HG03575 (cell line): Measurements from ENCODE around the gene OTUD7B.

ENCODE experiments used
- ATAC-seq: cut with Tn5 transposase; IDR thresholded peaks from one replicate; pipeline ENCODE4 v1.9.1; 2021; ENCODE audit not compliant: unreplicated experiment, insufficient number of reproducible peaks, low FRiP score; ENCODE audit errors: extremely low read depth

The OTUD7B gene

DNA sequence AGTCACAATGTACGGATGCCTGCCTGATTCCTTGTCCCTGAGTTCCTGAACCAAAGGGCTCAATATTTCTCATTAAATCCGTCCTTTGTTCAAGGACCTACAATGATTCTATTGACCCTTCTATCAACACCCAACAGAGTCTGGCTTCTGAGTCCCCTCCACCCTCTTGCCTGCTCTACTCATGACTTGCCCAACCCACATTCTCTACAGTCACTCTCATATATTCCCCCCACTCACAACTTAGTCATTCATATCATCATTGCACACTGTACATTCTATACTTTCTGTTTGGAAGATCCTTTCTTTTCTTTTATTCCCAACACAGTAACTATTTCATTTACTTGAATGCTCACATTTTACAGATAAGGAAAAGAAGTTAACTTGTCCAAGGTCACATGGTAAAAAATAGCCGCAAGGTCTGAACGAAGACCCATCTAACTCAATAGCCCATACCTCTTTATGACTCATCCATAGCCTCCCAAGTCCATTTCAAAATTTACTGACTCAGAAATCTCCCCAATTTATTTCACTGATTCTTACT lies 3.6 kb downstream of the OTUD7B start:
- no peak for ATAC-seq

DNA sequence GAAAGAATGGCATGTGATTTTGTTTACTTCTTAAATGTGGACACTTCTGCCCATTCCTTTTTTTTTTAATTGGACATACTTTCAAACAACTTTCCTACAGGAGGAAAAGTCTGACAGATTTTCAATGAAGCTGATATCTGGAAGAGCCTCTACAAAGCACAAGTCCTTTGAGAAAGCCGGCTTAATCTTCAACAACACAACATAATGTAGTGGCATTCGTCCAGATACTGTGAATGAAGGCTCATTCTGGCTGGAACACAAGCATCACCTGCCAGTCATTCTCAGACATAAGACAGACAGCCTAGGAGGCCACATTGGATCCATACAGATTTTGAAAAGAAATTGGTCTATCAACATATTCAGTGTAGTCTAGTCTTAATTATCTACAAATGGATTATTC lies 4.9 kb downstream of the OTUD7B start:
- ATAC-seq, result no peak

DNA sequence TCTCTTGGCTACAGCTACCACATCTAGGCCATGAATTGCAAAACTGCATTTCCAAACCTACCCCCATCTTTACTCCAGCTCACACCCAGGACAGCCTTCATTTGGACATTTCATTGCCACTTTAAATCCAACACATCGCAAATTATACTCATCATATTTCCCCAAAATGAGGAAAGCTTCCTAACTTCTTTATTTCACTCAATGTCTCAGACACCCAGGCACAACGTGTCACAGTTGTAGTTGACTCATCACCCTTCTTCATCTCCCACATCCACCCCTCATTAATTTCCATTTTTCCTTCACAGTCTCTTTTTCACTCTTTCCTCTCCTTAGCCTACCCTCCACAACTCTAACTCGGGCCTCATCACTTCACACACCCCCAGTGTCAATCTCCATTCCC lies 6.7 kb downstream of the OTUD7B start:
- no peak for ATAC-seq

DNA sequence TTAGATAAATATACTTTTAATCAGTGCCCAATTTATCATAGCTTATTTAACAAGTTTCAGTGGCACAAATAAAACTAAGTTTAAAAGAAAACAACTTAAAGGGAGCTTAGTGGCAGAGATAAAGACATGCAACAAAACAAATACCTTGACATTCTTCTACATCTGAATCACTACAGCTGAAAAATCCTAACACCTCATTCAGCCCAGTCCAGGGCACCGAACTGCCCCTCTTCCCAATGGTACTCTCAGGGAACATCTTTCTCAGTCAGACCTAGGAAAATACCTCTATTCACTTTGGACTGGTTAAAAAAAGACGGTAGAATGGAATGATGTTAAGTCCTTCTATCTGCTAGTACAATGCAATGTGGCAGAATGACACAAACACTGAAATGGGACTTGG lies 8.3 kb downstream of the OTUD7B start:
- no peak for ATAC-seq

DNA sequence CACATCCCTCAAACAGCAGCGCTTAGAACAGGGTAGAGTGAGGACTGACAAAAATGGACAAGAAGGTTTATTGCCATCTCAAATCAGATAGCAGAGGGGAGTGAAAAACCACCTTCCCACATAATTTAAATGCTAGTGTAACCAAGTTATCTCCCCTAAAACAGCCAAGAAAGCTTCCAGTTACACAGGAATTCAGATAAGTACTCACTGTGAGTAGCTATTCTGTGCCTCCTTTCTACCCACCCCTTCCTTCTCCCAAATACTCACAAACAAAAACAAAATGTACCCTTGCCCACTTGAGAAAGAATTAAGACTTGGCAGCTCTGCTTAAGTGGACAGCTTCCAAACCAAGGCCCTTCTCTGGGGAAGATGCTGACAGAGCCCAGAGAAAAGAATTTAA lies 9.1 kb downstream of the OTUD7B start:
- no peak for ATAC-seq

DNA sequence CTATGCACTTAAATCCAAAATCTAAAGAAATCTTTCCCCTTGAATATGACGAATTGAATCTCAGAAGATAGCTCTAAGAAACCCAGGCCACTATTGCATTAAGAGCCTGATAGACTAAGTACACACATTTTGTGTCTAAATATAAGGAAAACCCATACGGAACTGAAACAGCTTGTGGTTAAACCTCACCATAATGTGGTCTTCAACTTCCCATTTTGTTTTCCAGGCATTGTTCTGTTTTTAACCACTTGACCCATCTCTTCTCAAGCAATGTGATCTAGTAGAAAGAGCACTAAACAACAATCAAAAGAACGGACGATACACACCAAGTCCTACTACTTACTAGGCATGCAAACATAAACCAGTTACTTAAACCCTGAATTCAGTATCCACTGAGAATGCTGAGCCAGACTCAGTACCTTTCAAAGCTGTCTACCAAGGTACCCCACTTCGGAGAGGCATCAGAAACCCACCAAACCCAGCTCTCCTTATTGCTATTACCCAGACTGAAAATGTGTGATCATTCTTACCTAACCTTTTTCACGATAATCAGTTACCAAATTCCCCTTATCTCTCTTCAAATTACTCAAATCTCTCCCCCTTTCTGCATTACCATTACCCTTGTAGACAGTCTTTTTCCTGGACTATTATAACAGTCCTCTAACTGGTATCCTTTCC lies 12.8 kb downstream of the OTUD7B start:
- no peak for ATAC-seq

DNA sequence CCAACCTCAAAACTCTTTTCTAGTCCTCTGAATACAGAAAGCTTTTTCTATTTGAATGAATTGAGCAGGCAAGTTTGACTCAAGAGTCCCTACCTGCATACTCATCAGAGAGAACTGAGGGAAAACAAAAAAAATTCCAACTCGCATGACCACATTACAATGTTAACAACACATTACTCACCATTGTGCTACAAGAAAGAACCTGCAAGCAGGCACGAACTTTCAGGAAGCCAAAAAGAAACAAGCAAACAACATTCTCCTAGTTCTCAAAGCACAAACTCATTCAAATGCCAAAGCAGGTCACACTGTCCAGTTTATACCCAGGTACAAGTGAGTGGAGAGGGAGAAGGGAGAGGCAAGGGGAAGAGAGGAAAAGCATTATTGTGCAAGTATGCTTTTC lies 14.6 kb downstream of the OTUD7B start:
- no peak for ATAC-seq

DNA sequence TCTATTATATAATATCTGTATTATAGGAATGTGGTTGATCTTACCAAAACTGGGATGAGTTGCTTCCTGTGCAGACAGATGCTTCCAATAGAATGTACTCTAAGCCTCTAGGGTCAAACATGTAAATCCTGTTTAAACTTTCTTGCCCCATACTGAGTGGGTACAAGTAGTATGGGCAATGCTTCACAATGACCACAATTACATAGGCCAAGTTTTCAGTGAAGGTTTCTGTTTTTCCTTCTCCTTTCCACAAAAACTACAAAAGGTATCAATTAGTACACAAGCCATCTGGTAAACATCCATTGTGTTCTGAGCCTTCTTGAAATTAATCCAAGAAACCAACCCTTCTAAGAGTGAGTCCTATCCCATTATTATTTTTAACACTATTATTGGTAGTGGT lies 16.8 kb downstream of the OTUD7B start:
- ATAC-seq, result no peak

DNA sequence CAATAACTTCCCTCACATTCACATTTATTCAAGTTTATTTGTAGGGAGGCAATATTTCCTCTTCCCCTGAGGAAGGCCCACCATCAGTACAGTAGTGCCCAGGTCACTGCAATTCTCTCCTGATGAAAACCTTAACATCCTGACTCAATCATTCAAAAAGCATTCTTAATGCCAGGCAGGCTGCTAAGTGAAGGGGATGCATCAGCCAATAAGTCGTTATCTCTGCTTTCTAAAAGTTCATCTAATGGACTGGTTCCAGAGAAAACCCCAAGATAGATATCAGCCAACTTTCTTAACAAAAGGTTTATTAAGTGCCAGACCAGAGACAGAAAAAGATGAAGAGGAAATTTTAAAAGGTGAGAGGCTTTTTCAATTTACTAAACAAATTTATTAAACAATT lies 17.3 kb downstream of the OTUD7B start:
- ATAC-seq, result no peak

DNA sequence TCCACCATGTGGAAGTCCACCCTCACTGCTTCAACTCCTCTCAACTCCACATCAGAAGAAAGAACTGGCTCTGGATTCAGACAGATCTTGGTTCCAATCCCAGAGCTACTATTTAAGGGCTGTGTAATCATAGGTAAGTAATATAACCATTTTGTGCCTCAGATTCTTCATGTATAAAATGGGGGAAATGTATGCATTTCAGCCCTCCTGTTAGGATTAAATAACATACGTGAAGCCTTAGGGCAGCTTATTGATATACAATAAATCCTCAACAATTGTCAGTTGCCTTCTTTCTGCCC lies 23.3 kb downstream of the OTUD7B start:
- no peak for ATAC-seq

DNA sequence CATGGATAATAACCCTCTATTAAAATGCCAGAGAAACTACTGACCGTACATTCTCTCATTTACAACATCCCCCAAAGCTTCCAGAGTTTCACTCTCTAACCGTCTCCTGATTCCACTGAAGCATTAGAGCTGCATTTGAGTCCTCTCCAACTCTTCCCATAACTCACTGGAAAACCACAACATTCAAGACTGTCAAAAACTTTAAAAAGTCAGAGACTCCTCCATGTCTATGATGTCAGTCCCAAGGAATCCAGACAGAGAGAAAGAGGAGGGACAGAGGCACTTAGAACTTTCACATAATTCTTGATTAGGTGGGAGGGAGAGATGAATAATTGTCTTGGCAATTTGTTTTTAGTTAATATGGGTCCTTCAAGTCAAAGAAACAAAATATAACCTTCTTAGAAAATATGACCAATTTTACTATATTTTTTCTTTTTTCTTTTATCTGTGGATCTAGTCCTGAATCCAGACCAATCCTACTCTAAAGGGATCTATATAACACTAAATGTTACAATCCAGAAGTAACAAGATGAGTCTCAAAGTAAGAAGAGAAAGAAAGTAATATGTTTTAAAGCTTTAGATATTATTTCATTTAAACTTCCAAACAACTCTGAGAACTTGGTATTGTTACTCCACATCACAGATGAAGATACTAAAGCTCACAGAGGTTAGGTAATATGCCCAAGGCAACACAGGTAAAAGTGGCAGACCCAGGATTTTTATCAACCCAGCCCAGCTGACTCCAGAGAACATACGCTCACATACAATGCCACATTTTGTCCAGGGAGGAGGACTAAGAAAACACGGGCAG lies 23.8 kb downstream of the OTUD7B start:
- ATAC-seq, result no peak

DNA sequence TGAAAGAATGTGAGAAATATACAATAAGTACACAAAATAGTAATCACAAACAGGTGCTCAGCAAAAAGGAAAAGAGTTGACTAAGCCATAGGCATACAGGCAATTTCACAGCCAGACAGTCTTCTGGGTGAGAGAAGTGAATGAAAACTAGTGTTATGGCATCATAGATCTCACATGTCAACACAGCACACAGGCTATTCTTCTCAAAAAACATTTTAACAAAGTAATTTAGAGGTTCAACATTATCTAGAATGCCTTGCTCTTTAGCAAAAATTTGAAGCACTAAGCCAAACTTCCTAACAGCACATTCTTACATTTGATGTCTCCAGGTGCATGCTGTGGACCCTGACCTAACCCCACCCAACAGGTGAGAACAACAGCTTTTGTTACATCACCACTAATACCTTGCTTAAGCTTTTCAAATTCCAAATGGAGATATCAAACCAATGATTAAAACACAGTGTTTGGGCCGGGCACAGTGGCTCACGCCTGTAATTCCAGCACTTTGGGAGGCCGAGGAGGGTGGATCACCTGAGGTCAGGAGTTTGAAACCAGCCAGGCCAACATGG lies 30.5 kb downstream of the OTUD7B start:
- no peak for ATAC-seq

DNA sequence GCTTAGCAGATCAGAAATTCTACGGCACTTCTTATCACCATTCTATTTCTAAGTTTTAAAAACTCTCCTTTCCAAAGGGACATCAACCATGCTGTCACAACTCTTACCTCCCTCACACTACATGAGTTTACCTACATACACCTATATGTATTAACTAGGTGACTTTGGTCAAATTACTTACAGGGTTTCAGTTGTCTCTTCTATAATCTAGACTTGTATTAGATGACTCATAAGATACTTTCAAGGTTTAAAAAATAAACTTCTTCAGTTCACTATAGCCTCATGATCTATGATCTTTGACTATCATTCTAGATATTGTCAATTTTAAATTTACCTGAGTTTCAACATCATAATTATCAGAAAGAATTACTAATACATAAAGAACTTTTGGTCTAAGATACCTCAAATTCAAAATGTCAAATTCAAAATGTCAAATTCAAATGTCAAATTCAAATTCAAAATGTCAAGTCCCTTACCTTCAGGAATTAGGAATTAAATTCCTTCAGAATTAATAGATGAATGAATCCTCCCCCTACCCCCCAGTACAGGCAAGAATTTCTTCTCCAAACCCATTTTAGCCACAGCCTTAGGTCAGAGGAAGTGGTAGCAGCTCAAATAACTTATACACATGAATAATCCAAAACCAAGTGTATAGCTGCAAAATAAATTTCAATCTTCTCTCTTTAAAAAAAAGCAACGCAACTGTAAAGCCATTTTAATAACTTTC lies 31.1 kb downstream of the OTUD7B start:
- no peak for ATAC-seq

DNA sequence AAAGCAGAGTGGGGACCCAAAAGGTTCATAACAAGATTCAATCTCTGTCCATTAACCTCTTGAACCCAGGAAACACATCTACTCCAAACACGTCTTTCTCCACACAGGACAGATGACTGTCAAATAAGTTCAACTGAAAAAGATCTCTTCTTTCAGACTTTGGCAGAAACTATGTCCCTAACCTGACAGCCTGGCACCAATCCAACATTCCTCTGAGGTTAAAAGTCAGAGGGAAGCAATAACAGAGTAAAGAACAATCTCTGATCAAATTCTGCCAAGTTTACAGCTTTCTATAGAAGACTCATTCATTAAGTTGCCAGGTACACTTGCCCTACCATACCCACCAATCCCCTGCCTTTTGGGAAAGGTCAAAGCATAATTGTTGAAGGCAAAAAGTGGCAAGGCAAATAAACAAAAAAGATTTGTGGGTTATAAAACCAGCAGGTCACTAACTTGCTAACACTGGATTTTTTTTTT lies 31.9 kb downstream of the OTUD7B start:
- ATAC-seq, result no peak

DNA sequence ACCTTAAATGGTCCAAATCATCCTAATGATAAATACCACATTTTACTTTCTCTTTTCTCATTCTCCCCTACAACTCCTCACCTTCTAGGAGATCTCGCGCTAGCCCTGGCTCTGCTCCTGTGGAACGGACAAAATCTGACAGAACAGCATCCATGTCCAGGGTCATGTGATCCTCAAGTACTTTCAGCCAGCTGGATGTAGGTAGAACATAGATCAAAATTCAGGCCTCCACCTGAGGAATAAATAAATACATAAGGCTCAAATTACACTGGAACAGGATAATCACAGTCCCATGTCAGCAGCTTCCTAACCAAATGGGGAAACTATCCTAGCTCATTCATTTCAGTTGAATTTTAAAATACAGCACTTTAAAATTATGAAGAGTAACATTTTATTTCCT lies 33.2 kb downstream of the OTUD7B start:
- ATAC-seq, result no peak

DNA sequence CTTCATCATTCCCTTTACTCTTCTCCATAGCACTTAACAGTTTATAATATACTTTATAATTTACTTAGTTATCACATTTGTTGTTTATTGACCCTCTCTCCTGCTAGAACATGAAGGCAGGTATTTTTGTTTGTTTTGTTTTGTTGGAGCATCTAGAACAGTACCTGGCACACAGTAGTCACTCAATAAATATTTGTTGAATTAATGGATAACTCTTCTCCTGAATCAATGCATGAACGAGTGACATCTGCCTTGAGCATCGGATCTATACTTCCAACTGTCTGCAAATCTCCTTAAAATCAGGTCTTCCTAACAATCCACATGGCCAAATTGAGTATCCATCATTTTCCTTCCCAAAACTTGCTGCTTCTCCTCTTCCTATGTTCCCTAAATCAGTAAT lies 38.0 kb downstream of the OTUD7B start:
- no peak for ATAC-seq

DNA sequence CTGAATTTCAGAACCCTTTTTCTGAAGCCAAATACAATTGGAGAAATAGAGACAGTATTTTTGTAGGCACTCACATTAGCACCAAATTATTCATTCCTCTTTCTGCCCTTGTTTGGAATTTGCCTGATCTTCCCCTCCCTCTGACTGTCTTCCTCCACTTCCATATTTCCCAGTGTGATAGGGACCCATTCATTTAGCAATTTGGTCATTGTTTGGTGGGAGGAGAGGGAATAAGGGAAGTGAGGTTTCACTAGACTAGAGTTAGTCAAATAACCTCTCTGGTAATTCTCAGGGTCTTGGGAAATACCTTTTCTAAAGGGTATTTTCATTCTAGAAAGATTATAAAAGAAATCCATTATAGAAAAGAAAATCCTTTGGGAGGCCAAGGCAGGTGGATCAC lies 42.9 kb downstream of the OTUD7B start:
- no peak for ATAC-seq

DNA sequence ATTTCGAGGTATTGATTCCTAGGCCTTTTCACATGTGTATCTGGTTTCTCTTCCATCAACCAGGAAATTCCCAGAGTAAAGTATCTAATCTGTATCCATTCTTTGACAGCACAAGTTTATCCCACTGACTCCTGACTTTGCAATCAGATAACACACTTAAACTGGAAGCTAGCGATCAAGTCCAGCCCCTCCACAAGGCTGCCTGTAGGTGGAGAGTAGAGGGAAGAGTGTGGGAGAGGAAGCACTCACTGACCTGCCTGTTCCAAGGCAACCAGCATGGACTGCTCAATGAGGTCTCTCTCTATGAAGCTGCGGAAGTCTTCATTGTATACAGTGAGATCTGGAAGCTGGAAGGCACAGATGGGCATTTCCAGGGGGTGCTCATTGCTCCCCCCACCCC lies 43.5 kb downstream of the OTUD7B start:
- ATAC-seq, result no peak

DNA sequence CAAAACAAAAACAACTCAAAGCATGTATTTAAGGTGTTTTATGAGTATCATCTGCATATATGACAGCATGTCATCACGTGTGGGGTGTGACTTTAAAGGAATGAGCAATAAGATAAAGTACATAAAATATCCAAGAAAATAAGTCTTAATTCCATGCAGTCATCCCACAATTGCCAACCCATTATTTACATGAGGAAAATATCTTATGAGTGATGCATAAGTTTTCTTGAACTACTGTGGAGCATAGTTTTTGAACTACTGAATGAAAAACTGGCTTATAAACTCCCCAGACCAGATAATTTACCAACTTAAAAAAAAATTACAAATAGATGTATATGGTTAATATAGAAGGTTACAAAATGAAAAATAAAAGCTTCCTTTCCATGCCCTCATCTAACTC lies 44.1 kb downstream of the OTUD7B start:
- no peak for ATAC-seq

DNA sequence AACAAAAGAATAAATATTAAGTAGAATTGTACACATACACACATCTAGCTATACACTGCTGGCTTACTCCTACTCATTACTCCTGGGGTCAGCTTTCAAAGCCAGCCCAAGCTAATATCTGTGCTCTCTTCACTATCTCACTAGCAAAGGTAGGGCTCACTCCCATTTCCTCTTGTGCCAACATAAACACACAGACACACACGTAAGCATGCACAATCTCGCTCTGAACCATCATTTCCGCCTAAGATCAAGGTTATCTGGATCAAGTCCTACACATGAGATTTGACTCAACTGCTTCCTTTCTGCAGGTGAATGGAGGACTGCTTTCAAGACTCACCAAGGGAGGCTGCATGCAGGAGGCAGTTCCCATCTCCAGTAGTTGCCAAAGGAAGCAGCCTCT lies 45.1 kb downstream of the OTUD7B start:
- ATAC-seq, result no peak
